NT2/D1 (cell line): ENCODE data around the gene KIAA1328.

ENCODE experiments used
- YY1 ChIP-seq: IDR thresholded peaks from 2 replicates; pipeline ENCODE4 v1.6.1; 2011; ENCODE audit not compliant: insufficient read length, insufficient read depth
- ZNF274 ChIP-seq: IDR thresholded peaks from 2 replicates; pipeline ENCODE4 v1.6.1; 2011; ENCODE audit warnings: mild to moderate bottlenecking, low read depth, low read length

- TF ChIP-seq YY1 (no peak), ZNF274 (no peak)
Measured at GRCh38 chr18:36931106-36931505, 102.2 kb downstream of the KIAA1328 start.
